Fibroblast of lung (primary cell): ENCODE measurements around the gene ADNP. TPM values are rescaled to one million over a fixed set of nuclear protein-coding genes. Genes with fewer than 3 reads are reported as not detected.

Source experiments
- DNase-seq, 2 donors: peaks; one replicate each; pipeline versions ENCODE4 v3.0.0 to v3.0.0-alpha.2; 2010; ENCODE audit warnings: low read depth in 2 of 2
- H2AFZ ChIP-seq: 2 replicates; pipeline ENCODE4 v1.5.1; 2012; ENCODE audit warnings: low read length, control low read depth, inconsistent platforms
- H3K27ac ChIP-seq: 2 replicates; pipeline ENCODE4 v1.5.1; 2011; ENCODE audit warnings: low read length, control low read depth; ENCODE audit not compliant: insufficient read depth
- H3K27me3 ChIP-seq: 2 replicates; pipeline ENCODE4 v1.5.1; 2011; ENCODE audit warnings: mild to moderate bottlenecking, low read length; ENCODE audit not compliant: control insufficient read depth, insufficient read depth
- H3K36me3 ChIP-seq: 2 replicates; pipeline ENCODE4 v1.5.1; 2011; ENCODE audit warnings: low read length; ENCODE audit not compliant: control insufficient read depth, insufficient read depth
- H3K4me1 ChIP-seq: 2 replicates; pipeline ENCODE4 v1.5.1; 2011; ENCODE audit warnings: low read length; ENCODE audit not compliant: control insufficient read depth, insufficient read depth; ENCODE audit errors: extremely low read depth
- H3K4me2 ChIP-seq: 2 replicates; pipeline ENCODE4 v1.5.1; 2011; ENCODE audit warnings: low read length, control low read depth; ENCODE audit not compliant: insufficient read depth; ENCODE audit errors: extremely low read depth
- H3K4me3 ChIP-seq, 4 experiments: fragments of 200-600 bp in 1 of 4; sonication (generic) in 1 of 4; replicated peaks in 1 of 4; 2 replicates each; pipeline ENCODE4 v1.5.1; 2011 to 2016; ENCODE audit warnings: low read length in 4 of 4, low read depth in 3 of 4, mild to moderate bottlenecking in 3 of 4, control low read depth in 2 of 4, inconsistent platforms in 1 of 4, mixed read lengths in 1 of 4; ENCODE audit not compliant: insufficient read depth in 1 of 4; ENCODE audit errors: control extremely low read depth in 1 of 4
- H3K79me2 ChIP-seq: 2 replicates; pipeline ENCODE4 v1.5.1; 2012; ENCODE audit warnings: mild to moderate bottlenecking, low read length, inconsistent platforms; ENCODE audit not compliant: control insufficient read depth, insufficient read depth
- H3K9ac ChIP-seq: 2 replicates; pipeline ENCODE4 v1.5.1; 2011; ENCODE audit warnings: mild to moderate bottlenecking, low read length, control low read depth; ENCODE audit not compliant: insufficient read depth
- H3K9me3 ChIP-seq: 2 replicates; pipeline ENCODE4 v1.5.1; 2012; ENCODE audit warnings: low read depth, low read length; ENCODE audit not compliant: control insufficient read depth, insufficient read depth
- H4K20me1 ChIP-seq: 2 replicates; pipeline ENCODE4 v1.5.1; 2011; ENCODE audit warnings: low read length; ENCODE audit not compliant: control insufficient read depth, insufficient read depth; ENCODE audit errors: extremely low read depth
- CTCF ChIP-seq, 2 donors: IDR thresholded peaks in 1 of 2; conservative IDR thresholded peaks in 1 of 2; 1 replicate in 1 of 2; 2 replicates in 1 of 2; pipeline ENCODE4 v1.5.1; 2011 to 2012; ENCODE audit warnings: low read length in 2 of 2, control low read depth in 1 of 2, inconsistent platforms in 1 of 2, low read depth in 1 of 2, mild to moderate bottlenecking in 1 of 2
- EZH2 ChIP-seq: IDR thresholded peaks from 2 replicates; pipeline ENCODE4 v1.5.1; 2012; ENCODE audit warnings: low read length, control low read depth, mild to moderate bottlenecking; ENCODE audit errors: missing control alignments
- polyA plus RNA-seq, 2 donors: library from polyadenylated mRNA; depleted of rRNA in 1 of 2; stranded (reverse) in 1 of 2; unstranded in 1 of 2; fragments of >200 nt; gene quantifications; 2 replicates each; pipeline ENCODE4 v1.2.1, GENCODE V29; 2011 to 2012; ENCODE audit warnings: missing spikeins in 1 of 2
- total RNA-seq: library from RNA; depleted of rRNA; stranded (reverse); fragments of >200 nt; gene quantifications from 2 replicates; pipeline ENCODE4 v1.2.1, GENCODE V29; 2014

Gene ADNP
- total and polyA plus RNA-seq, 2 donors (not counting 1 experiment from before 2014, with no cell fraction given) = 25.7 to 40.0 TPM

- Histone ChIP-seq H2AFZ (no peak overlapping the region), H3K27me3 (no peaks in the 10 kb centered on the region), H4K20me1 (no peaks in the 10 kb centered on the region), H3K79me2 (no peaks in the 10 kb centered on the region), H3K9ac (no peak overlapping the region), H3K36me3 (no peaks in the 10 kb centered on the region), H3K9me3 (no peaks in the 10 kb centered on the region), H3K4me1 (no peaks in the 10 kb centered on the region), H3K27ac (no peak overlapping the region), H3K4me2 (no peak overlapping the region), H3K4me3 (no peak overlapping the region)
- DNase-seq = no peak
- TF ChIP-seq CTCF (conservative IDR thresholded peaks at IDR 0.05 in 1 of 2, IDR thresholded peaks at IDR 0.05 in 1 of 2; ENCODE audit: low read depth in 1 of 2, low read length in 2 of 2) = no peak
- TF ChIP-seq EZH2 = no peak
Observed at GRCh38 chr20:50858525-50858924, 72.7 kb downstream of the ADNP start.

GRCh38 chr20:50857348-50857747 is 73.9 kb downstream of the ADNP start:
- H3K9ac ChIP-seq = no peak overlapping the region
- H2AFZ ChIP-seq = no peak overlapping the region
- H3K4me3 ChIP-seq = no peak overlapping the region
- H3K27me3 ChIP-seq = no peaks in the 10 kb centered on the region
- no peak overlapping the region for H3K27ac ChIP-seq
- no peaks in the 10 kb centered on the region for H3K9me3 ChIP-seq
- no peaks in the 10 kb centered on the region for H3K36me3 ChIP-seq
- no peaks in the 10 kb centered on the region for H3K4me1 ChIP-seq
- no peaks in the 10 kb centered on the region for H4K20me1 ChIP-seq
- DNase-seq = no peak
- H3K79me2 ChIP-seq = no peaks in the 10 kb centered on the region
- no peak overlapping the region for H3K4me2 ChIP-seq
- TF ChIP-seq EZH2 = no peak
- no peak for TF ChIP-seq CTCF (conservative IDR thresholded peaks at IDR 0.05 in 1 of 2, IDR thresholded peaks at IDR 0.05 in 1 of 2; ENCODE audit: low read depth in 1 of 2, low read length in 2 of 2)

GRCh38 chr20:50856475-50857041 is 74.7 kb downstream of the ADNP start:
- no peak for DNase-seq
- H3K4me1 ChIP-seq = no peaks in the 10 kb centered on the region
- no peaks in the 10 kb centered on the region for H3K36me3 ChIP-seq
- H3K27ac ChIP-seq = no peak overlapping the region
- no peak overlapping the region for H3K4me3 ChIP-seq
- no peaks in the 10 kb centered on the region for H4K20me1 ChIP-seq
- no peak overlapping the region for H3K4me2 ChIP-seq
- no peak overlapping the region for H2AFZ ChIP-seq
- no peaks in the 10 kb centered on the region for H3K27me3 ChIP-seq
- no peaks in the 10 kb centered on the region for H3K9me3 ChIP-seq
- H3K9ac ChIP-seq = no peak overlapping the region
- no peaks in the 10 kb centered on the region for H3K79me2 ChIP-seq
- TF ChIP-seq EZH2 = no peak
- TF ChIP-seq CTCF (conservative IDR thresholded peaks at IDR 0.05 in 1 of 2, IDR thresholded peaks at IDR 0.05 in 1 of 2; ENCODE audit: low read depth in 1 of 2, low read length in 2 of 2) = no peak
